ENCODE data around the gene HCST.
"Not testable (repeated sequence)": the region's sequence is repeated elsewhere in the genome, so short reads cannot be mapped to it uniquely, and the experiment has no call there.

Gene HCST

DNA sequence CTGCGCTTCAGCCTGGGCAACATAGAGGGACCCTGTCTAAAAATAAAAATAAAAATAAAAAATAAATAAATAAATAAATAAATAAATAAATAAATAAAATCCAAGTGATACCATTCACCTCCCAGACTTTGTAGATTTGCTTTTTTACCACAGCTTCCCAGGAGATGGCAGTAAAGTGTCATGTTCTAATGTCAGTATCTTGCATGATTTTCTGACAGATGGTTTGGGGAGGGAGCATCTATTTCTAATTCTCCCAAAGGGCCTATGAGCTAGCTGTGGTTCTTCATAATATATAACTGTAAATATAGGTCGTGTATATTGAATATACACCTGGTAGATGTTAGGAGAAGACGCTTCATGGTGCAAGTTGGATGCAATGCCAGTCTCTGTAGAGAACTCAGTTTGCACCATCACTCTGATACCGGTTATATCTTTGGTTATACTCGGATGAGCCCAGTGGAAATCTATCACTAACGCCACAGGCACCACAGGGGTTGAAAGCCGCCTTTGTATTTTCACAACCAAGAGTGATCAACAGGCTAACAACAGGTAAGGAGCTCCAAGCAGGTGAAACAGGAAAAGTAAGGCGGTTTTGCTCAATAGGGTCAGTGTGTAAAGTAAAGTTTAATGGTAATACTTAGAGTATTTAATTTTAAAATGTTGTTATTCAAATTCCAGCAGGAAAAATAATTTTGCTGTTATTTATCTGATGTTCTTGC, 20.1 kb upstream of the HCST start:
- DNase-seq = peak; percentile 51

GRCh38 chr19:35883882-35884281, 18.4 kb upstream of the HCST start:
- DNase-seq = no peak

DNA sequence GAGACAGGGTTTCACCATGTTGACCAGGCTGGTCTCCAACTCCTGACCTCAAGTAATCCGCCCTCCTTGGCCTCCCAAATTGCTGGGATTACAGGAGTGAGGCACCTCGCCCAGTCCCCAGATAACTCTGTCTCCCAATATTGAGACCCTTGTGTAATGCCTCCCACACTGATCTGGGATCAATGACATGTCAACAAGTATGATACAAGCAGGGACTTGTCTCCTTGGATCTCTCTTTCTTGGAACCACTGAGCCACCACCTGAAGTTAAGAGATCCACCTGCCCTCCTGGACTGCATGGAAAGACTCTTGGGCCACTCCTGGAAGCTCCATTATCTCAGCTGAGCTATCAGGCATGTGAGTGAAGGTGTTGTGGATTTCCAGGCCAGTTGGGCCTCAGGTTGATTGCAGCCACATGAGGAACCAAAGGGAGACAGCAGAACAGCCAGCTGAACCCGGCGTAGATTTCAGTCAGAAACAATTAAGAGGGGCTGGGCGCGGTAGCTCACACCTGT, 17.0 kb upstream of the HCST start:
- DNase-seq = no peak

DNA sequence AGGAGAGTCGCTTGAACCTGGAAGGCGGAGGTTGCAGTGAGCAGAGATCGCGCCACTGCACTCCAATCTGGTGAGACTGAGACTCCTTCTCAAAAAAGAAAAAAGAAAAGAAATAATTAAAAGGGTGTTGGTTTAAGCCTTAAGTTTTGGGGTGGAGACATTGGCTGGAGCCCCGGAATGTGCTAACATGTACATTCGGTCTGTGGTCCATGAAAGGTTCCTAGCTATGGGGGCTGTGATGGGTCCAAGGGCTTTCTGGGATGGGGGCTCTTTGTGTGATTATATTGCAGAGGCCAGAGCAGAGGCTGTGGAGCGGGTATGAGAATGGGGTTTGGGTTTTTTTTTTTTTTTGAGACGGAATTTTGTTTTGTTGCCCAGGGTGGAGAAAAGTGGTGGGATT, 16.4 kb upstream of the HCST start:
- DNase-seq = no peak

GRCh38 chr19:35887197-35887596, 15.1 kb upstream of the HCST start:
- DNase-seq = no peak

GRCh38 chr19:35888398-35888797, 13.9 kb upstream of the HCST start:
- DNase-seq = no peak

DNA sequence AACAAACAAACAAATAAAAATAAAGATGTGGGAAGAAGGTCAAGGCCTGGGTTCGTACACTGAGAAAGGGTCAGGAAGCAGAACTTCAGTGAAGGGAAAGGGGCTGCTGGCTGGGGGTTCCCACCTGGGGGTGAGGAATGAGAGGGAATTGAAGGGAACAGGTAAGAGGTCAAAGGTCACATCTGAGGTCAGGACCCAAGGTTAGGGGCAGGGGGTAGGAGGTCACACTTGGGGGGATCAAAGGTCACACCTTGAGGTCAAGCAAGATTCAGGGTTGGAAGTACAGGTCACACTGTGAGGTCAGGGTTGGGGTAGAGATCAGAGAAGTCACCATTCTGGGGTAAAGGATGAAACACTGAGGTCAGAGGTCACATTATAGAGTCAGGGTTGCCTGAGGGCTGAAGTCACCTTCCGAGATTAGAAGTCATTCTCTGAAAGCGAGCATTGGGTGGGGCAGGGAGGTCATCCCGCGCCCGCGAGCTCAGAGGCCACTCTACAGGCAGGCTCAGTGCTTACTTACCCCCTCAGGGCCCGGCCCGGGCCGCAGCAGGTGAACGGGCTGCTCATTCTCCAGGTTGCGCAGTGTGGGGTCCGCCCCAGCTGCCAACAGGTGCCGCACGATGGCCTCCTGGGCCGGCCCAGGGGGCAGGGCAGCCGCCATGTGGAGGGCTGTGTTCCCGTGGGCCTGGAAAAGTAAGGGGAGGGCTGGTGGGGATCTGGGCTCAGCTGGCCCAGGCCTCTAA, 12.8 kb upstream of the HCST start:
- no peak for DNase-seq

- DNase-seq = no peak
These were observed 12.1 kb upstream of the HCST start for GRCh38 chr19:35890113-35890650.

- DNase-seq = not testable (repeated sequence)
These were observed 10.5 kb upstream of the HCST start for GRCh38 chr19:35891819-35892218.

DNA sequence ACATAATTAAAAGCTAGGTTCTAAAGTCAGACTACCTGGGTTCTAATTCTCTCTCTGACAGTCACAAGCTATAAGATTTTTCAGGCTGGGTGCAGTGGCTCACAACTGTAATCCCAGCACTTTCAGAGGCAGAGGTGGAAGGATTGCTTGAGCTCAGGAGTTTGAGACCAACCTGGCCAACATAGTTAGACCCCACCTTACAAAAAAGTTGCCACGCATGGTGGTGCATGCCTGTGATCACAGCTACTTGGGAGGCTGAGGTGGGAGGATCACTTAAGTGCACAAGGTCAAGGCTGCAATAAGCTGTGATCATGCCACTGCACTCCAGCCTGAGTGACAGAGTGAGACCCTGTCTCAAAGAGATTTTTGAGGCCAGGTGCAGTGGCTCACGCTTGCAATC, 8.0 kb upstream of the HCST start:
- DNase-seq = no peak

DNA sequence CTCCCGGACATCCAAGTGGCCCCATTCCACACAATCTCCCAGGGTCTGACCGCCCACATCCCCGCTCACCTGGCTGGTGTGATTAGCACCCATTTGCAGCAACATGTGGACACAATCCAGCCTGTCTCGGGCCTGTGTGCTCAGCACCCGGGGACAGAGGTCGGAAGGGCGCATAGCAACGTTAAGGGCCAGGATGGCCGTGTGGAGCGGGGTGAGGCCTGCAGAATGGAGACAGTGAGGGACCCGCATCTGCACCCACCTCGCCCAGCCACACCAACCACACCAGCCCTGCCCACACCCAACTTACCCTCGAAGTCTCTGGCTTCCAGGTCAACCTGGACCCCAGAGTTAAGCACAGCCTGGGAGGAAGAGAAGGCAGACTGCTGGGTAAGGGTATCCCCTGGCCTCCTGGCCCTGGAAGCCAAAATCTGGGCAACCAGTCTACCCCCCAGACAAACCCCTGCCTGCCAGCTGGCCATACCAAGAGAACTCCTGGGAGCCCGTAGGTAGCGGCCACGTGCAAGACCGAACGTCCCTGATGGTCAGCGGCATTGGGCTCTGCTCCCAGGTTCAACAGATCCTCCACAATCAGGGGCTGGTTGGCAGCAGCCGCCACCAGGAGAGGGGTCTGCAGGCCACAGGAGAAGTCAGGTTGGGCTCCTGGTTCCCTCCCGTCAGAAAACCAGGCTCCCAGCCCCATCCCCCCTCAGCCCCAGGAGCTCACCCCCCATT, 6.3 kb upstream of the HCST start:
- DNase-seq = no peak

GRCh38 chr19:35896643-35897040, 5.7 kb upstream of the HCST start:
- no peak for DNase-seq

DNA sequence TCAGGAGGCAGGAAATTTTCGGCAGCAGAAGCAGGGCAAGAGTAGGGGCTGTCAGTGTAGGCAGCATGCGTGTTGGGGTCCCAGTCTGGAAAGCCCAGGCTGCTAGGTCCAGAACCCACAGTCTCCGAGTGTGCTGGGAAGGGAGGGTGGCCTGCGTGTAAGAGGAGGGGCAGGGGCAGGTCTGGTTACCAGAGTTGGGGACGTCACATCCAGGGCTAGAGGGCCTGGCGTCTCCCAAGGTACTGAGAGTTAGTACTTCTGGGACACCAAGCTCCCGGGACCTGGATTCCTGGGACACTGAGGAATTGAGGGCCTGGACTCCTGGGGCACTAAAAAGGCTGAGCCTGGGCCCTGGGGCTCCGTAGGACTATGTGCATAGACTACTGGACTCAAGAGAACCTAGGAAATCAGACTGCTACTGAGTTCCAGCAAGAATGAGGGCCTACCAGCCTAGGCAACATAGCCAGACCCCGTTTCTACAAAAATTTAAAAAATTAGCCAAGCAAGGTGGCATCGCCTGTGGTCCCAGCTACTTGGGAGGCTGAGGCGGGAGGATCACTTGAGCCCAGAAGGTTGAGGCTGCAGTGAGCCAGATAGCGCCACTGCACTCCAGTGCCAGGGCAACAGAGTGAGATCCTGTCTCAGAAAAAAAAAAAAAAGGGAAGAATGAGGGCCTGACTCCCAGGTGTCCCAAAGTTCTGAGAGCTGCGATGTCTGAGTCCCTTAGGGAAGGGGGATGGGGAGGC, 4.5 kb upstream of the HCST start:
- no peak for DNase-seq

DNA sequence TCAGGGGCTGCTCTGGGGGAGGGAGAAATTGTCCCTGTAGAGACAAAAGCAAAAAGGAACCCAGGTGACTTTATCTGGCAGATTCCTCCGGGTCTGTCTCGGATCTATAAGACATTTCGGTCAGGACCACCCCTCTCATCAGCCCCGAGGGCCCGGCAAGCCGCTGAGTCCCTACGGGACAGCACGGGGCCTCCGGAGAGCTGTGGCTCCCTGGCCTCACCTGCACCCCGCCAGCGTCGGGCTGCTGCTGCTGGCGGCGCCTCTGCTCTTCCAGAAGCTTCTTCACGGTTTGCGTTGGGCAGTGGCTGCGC, 3.9 kb upstream of the HCST start:
- DNase-seq = no peak

DNA sequence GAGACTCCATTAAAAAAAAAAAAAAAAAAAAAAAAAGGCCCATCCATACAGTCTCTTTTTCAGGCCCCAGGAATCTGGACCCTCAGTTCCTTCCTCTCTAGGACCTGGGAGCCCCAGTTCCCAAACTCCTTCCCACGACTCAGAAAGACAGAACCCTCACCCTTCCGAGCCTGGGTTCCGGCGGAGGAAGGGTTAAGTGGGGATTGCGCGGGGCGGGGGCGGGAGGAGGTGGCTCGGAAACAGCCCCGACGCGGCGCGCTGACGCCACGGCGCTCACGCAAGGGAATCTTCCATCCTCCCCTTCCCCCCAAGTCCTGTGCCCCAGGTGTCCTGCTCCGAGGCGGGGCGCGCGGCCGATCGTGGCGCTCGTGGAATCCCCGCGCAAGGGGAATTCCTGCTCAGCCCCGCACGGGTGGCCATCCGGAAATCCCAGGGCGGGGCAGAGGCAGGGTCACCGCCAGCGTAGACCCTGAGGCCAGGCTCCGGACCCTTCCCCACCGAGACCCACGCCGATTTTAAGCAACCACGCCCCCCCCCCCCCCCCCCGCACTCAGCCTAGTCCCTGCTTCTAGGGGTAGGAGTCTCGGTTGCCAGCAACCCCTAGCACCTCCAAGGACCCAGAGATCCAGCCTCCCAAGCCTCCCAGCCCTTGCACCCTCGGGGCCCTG, 2.6 kb upstream of the HCST start:
- DNase-seq = peak; percentile 88

- no peak for DNase-seq
These were observed 1.2 kb upstream of the HCST start for GRCh38 chr19:35901055-35901644.

GRCh38 chr19:35902870-35903475, 644 bp downstream of the HCST start:
- DNase-seq = no peak

DNA sequence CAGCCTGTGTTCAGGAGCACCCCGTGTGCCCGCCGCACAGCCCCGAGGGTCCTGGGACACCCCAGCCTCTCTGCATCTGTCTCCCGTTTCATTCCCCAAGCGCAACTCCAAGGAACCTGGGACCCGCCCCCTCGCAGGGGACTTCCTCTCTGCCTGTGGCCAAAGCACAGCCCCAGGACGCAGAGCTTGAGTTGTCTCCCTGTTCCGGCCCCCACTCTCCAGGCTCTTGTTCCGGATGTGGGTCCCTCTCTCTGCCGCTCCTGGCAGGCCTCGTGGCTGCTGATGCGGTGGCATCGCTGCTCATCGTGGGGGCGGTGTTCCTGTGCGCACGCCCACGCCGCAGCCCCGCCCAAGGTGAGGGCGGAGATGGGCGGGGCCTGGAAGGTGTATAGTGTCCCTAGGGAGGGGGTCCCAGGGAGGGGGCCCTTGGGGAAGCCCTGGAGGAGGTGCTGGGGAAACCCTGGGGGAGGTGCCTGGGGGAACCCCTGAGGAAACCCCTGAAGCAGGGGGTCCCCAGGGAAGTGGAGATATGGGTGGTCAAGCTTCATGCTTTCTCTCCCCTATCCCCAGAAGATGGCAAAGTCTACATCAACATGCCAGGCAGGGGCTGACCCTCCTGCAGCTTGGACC, 1.3 kb downstream of the HCST start:
- DNase-seq = peak; percentile 84

- DNase-seq = no peak
These were observed 2.2 kb downstream of the HCST start for GRCh38 chr19:35904311-35905068.

- no peak for DNase-seq
These were observed 2.9 kb downstream of the HCST start for GRCh38 chr19:35905178-35905727.

All from stimulated activated CD4-positive, alpha-beta T cell treated with anti-CD3 and anti-CD28 coated beads, Interleukin-4, amount 100 ng/mL, for 24 hours (primary cell).